Transverse colon (tissue), 4 donors: ENCODE results near the gene FCRL5.

Source experiments
- EP300 ChIP-seq: sonication (generic); formaldehyde crosslinking; IDR thresholded peaks from one replicate; pipeline ENCODE4 v1.6.1; 2017; ENCODE audit warnings: antibody characterized with exemption, low read depth
- POLR2A ChIP-seq: fragments of 450-650 bp; IDR thresholded peaks from one replicate; pipeline ENCODE4 v1.6.1; 2016; ENCODE audit warnings: antibody characterized with exemption, mild to moderate bottlenecking, moderate library complexity
- POLR2AphosphoS5 ChIP-seq, 3 donors: sonication (generic); formaldehyde crosslinking; IDR thresholded peaks; one replicate each; pipeline ENCODE4 v1.6.1; 2016; ENCODE audit warnings: antibody characterized with exemption in 3 of 3
- TF ChIP-seq, protein P1 (sequence below), 5 experiments: fragments of 200-600 bp in 3 of 5; fragments of 450-650 bp in 2 of 5; sonication (generic) in 3 of 5; IDR thresholded peaks; 1 replicate in 2 of 5; 2 replicates in 3 of 5; pipeline ENCODE4 v1.5.1; 2016 to 2017; ENCODE audit warnings: antibody characterized with exemption in 5 of 5, inconsistent platforms in 3 of 5, mild to moderate bottlenecking in 2 of 5, moderate library complexity in 1 of 5

DNA sequence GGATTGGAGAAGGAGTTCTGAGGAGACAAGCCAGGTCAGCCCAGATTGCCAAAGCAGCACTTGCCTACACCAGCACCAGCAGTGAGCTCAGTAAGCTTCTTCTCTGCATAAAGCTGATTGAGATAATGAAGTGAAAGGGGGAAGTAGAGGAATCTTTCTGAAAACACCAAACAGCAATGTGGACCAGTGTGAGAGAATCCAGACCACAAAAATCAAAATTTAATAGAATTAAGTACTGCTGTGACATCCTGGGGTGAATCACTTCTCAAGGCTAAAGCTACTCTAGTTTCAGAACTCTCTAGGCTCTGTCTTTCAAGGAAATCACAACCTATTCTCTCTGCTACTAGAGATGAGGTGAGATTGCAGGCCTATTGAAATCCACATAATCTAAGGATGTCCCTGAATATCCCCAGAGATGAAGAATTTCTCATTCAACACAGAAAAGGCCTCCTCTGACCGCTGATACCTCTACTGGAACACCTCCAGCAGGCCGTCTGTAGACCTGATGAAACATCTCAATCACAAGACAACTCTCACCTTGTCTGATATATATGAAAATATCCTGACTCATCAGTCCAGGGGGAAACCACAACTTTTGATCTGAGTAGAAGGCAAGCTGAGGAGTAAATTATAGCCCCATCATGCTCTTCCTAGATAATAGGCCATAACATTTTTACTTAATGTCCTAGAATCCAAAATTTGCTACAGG, 45.8 kb upstream of the FCRL5 start, which contains the start of gene FCRL4:
- TF ChIP-seq, protein P1, sequence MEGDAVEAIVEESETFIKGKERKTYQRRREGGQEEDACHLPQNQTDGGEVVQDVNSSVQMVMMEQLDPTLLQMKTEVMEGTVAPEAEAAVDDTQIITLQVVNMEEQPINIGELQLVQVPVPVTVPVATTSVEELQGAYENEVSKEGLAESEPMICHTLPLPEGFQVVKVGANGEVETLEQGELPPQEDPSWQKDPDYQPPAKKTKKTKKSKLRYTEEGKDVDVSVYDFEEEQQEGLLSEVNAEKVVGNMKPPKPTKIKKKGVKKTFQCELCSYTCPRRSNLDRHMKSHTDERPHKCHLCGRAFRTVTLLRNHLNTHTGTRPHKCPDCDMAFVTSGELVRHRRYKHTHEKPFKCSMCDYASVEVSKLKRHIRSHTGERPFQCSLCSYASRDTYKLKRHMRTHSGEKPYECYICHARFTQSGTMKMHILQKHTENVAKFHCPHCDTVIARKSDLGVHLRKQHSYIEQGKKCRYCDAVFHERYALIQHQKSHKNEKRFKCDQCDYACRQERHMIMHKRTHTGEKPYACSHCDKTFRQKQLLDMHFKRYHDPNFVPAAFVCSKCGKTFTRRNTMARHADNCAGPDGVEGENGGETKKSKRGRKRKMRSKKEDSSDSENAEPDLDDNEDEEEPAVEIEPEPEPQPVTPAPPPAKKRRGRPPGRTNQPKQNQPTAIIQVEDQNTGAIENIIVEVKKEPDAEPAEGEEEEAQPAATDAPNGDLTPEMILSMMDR (IDR thresholded peaks at IDR 0.05): no peak
- TF ChIP-seq POLR2A (no peak), POLR2AphosphoS5 (IDR thresholded peaks at IDR 0.05) (no peak), EP300 (no peak)
